GM12873 (cell line): Measurements from ENCODE around the gene PNPLA7.

Source experiments
- CTCF ChIP-seq: IDR thresholded peaks from 2 replicates; pipeline ENCODE4 v1.5.1; 2012; ENCODE audit warnings: low read depth, mild to moderate bottlenecking, moderate library complexity, low read length, control low read depth; ENCODE audit not compliant: insufficient read depth; ENCODE audit errors: missing control alignments

The PNPLA7 gene

GRCh38 chr9:137475666-137476065 lies 74.5 kb downstream of the PNPLA7 start:
- TF ChIP-seq CTCF = no peak

- no peak for TF ChIP-seq CTCF
These were observed 75.9 kb downstream of the PNPLA7 start for GRCh38 chr9:137474271-137474670.

GRCh38 chr9:137470785-137471184 lies 79.4 kb downstream of the PNPLA7 start:
- no peak for TF ChIP-seq CTCF

GRCh38 chr9:137467896-137468295 lies 82.3 kb downstream of the PNPLA7 start:
- no peak for TF ChIP-seq CTCF

GRCh38 chr9:137467161-137467581 lies 83.0 kb downstream of the PNPLA7 start:
- TF ChIP-seq CTCF = no peak

- TF ChIP-seq CTCF = no peak
These were observed 84.3 kb downstream of the PNPLA7 start for GRCh38 chr9:137465720-137466388.

- TF ChIP-seq CTCF = no peak
These were observed 85.0 kb downstream of the PNPLA7 start for GRCh38 chr9:137465000-137465719.
